H9 (cell line): Measurements from ENCODE around the gene RCAN2. TPM values are rescaled to one million over a fixed set of nuclear protein-coding genes. Genes with fewer than 3 reads are reported as not detected.

ENCODE experiments used
- DNase-seq: peaks from one replicate; pipeline ENCODE4 v3.0.0-alpha.2; 2017
- H2AFZ ChIP-seq: one replicate; pipeline ENCODE4 v1.6.1; 2013; ENCODE audit warnings: mild to moderate bottlenecking, low read length, control low read depth, moderate library complexity
- H2AK5ac ChIP-seq: 2 replicates; pipeline ENCODE4 v1.6.1; 2013; ENCODE audit warnings: low read length, control low read depth, mixed read lengths; ENCODE audit not compliant: insufficient read length
- H2BK120ac ChIP-seq: one replicate; pipeline ENCODE4 v1.6.1; 2013; ENCODE audit warnings: low read depth, mild to moderate bottlenecking, low read length, control low read depth, inconsistent platforms; ENCODE audit not compliant: poor library complexity, severe bottlenecking
- H2BK12ac ChIP-seq: 2 replicates; pipeline ENCODE4 v1.6.1; 2013; ENCODE audit warnings: low read length, control low read depth, mixed read lengths, low read depth; ENCODE audit not compliant: insufficient read length
- H2BK15ac ChIP-seq: 2 replicates; pipeline ENCODE4 v1.6.1; 2013; ENCODE audit warnings: low read depth, low read length, control low read depth
- H2BK20ac ChIP-seq: one replicate; pipeline ENCODE4 v1.6.1; 2013; ENCODE audit warnings: low read depth, mild to moderate bottlenecking, low read length, control low read depth, inconsistent platforms; ENCODE audit not compliant: poor library complexity, severe bottlenecking
- H2BK5ac ChIP-seq: 2 replicates; pipeline ENCODE4 v1.6.1; 2013; ENCODE audit warnings: low read length, control low read depth, mixed read lengths; ENCODE audit not compliant: insufficient read length
- H3K14ac ChIP-seq: 2 replicates; pipeline ENCODE4 v1.6.1; 2013; ENCODE audit warnings: low read length, control low read depth; ENCODE audit not compliant: insufficient read depth
- H3K18ac ChIP-seq: 2 replicates; pipeline ENCODE4 v1.6.1; 2013; ENCODE audit warnings: low read depth, mild to moderate bottlenecking, mixed read lengths, low read length, control low read depth; ENCODE audit not compliant: insufficient read length
- H3K23ac ChIP-seq: 2 replicates; pipeline ENCODE4 v1.6.1; 2013; ENCODE audit warnings: low read length, control low read depth, mixed read lengths, low read depth; ENCODE audit not compliant: insufficient read length
- H3K23me2 ChIP-seq: 2 replicates; pipeline ENCODE4 v1.6.1; 2013; ENCODE audit warnings: low read depth, mild to moderate bottlenecking, mixed read lengths, low read length, control low read depth; ENCODE audit not compliant: insufficient read length, poor library complexity, severe bottlenecking
- H3K27ac ChIP-seq: 2 replicates; pipeline ENCODE4 v1.5.1; 2013; ENCODE audit warnings: low read length, control low read depth, mixed read lengths, low read depth; ENCODE audit not compliant: insufficient read length
- H3K27me3 ChIP-seq: 2 replicates; pipeline ENCODE4 v1.6.1; 2013; ENCODE audit warnings: low read length, control low read depth, inconsistent platforms; ENCODE audit not compliant: insufficient read depth
- H3K4ac ChIP-seq: 2 replicates; pipeline ENCODE4 v1.6.1; 2013; ENCODE audit warnings: low read depth, mild to moderate bottlenecking, control low read depth, inconsistent platforms, low read length, moderate library complexity
- H3K4me1 ChIP-seq: 2 replicates; pipeline ENCODE4 v1.6.1; 2013; ENCODE audit warnings: low read length, control low read depth, inconsistent platforms; ENCODE audit not compliant: insufficient read depth
- H3K4me2 ChIP-seq: 2 replicates; pipeline ENCODE4 v1.6.1; 2013; ENCODE audit warnings: low read length, control low read depth, mixed read lengths; ENCODE audit not compliant: insufficient read length, insufficient read depth
- H3K56ac ChIP-seq: 2 replicates; pipeline ENCODE4 v1.6.1; 2013; ENCODE audit warnings: low read depth, mild to moderate bottlenecking, mixed read lengths, low read length, control low read depth; ENCODE audit not compliant: insufficient read length
- H3K79me1 ChIP-seq: 2 replicates; pipeline ENCODE4 v1.6.1; 2013; ENCODE audit warnings: low read depth, mild to moderate bottlenecking, moderate library complexity, low read length, control low read depth, inconsistent platforms; ENCODE audit not compliant: insufficient read depth, poor library complexity, severe bottlenecking
- H3K79me2 ChIP-seq: 2 replicates; pipeline ENCODE4 v1.6.1; 2013; ENCODE audit warnings: low read length, control low read depth, inconsistent platforms; ENCODE audit not compliant: insufficient read depth
- H3K9ac ChIP-seq: 2 replicates; pipeline ENCODE4 v1.6.1; 2013; ENCODE audit warnings: low read length, control low read depth, mixed read lengths; ENCODE audit not compliant: insufficient read length; ENCODE audit errors: extremely low read depth
- H3K9me3 ChIP-seq: one replicate; pipeline ENCODE4 v1.6.1; 2013; ENCODE audit warnings: low read depth, low read length, inconsistent platforms; ENCODE audit not compliant: control insufficient read depth
- H3T11ph ChIP-seq: one replicate; pipeline ENCODE4 v1.6.1; 2013; ENCODE audit warnings: mild to moderate bottlenecking, low read length, control low read depth, inconsistent platforms
- H4K20me1 ChIP-seq: one replicate; pipeline ENCODE4 v1.6.1; 2013; ENCODE audit not compliant: control insufficient read depth, insufficient read length, insufficient read depth
- H4K5ac ChIP-seq: 2 replicates; pipeline ENCODE4 v1.6.1; 2013; ENCODE audit warnings: low read depth, mild to moderate bottlenecking, mixed read lengths, low read length, control low read depth; ENCODE audit not compliant: insufficient read length
- H4K8ac ChIP-seq: replicated peaks from 2 replicates; pipeline ENCODE4 v1.6.1; 2013; ENCODE audit warnings: low read length, control low read depth, mixed read lengths, low read depth; ENCODE audit not compliant: insufficient read length
- H4K91ac ChIP-seq: 2 replicates; pipeline ENCODE4 v1.6.1; 2013; ENCODE audit warnings: low read depth, mild to moderate bottlenecking, moderate library complexity, mixed read lengths, low read length, control low read depth; ENCODE audit not compliant: insufficient read length
- H3K27ac Mint-ChIP-seq, 3 experiments: 2 replicates in 2 of 3; 3 replicates in 1 of 3; pipeline ENCODE4 v1.8.0; 2020 to 2021; ENCODE audit warnings: mixed read lengths in 3 of 3, mild to moderate bottlenecking in 1 of 3, moderate library complexity in 1 of 3
- H3K27me3 Mint-ChIP-seq: 2 replicates; pipeline ENCODE4 v1.8.0; 2021; ENCODE audit warnings: low read depth, mild to moderate bottlenecking, moderate library complexity, mixed read lengths
- H3K36me3 Mint-ChIP-seq, 3 experiments: 2 replicates in 2 of 3; 3 replicates in 1 of 3; pipeline ENCODE4 v1.8.0; 2020 to 2021; ENCODE audit warnings: low read depth in 3 of 3, mixed read lengths in 3 of 3; ENCODE audit not compliant: insufficient read depth in 1 of 3
- H3K4me1 Mint-ChIP-seq, 2 experiments: 2 replicates each; pipeline ENCODE4 v1.8.0; 2020; ENCODE audit warnings: mixed read lengths in 2 of 2
- H3K4me3 Mint-ChIP-seq, 2 experiments: 2 replicates in 1 of 2; 3 replicates in 1 of 2; pipeline ENCODE4 v1.8.0; 2020 to 2021; ENCODE audit warnings: mild to moderate bottlenecking in 2 of 2, mixed read lengths in 2 of 2, moderate library complexity in 1 of 2
- H3K9me3 Mint-ChIP-seq, 2 experiments: 2 replicates in 1 of 2; 3 replicates in 1 of 2; pipeline ENCODE4 v1.8.0; 2020; ENCODE audit warnings: mild to moderate bottlenecking in 2 of 2, mixed read lengths in 2 of 2, moderate library complexity in 1 of 2
- CTCF ChIP-seq: fragments of 200-600 bp; sonication (generic); conservative IDR thresholded peaks from 3 replicates; pipeline ENCODE4 v1.8.0; 2021; ENCODE audit warnings: antibody characterized with exemption, mild to moderate bottlenecking
- WGBS: extraction: QIAGEN DNeasy Blood & Tissue Kit; methylation state at CpG from one replicate; pipeline ENCODE4 v1.1.7; 2013; ENCODE audit warnings: missing lambda C conversion rate, low lambda C conversion rate, mixed read lengths; ENCODE audit not compliant: insufficient read length; ENCODE audit errors: extremely low coverage; 5-methylcytosine and 5-hydroxymethylcytosine counted together
- total RNA-seq: library from RNA; stranded (reverse); gene quantifications from 2 replicates; pipeline ENCODE4 v1.2.1, GENCODE V29; 2021

The RCAN2 gene
- total RNA-seq, 1 experiment from 2014 or later, result 3.0 TPM

DNA sequence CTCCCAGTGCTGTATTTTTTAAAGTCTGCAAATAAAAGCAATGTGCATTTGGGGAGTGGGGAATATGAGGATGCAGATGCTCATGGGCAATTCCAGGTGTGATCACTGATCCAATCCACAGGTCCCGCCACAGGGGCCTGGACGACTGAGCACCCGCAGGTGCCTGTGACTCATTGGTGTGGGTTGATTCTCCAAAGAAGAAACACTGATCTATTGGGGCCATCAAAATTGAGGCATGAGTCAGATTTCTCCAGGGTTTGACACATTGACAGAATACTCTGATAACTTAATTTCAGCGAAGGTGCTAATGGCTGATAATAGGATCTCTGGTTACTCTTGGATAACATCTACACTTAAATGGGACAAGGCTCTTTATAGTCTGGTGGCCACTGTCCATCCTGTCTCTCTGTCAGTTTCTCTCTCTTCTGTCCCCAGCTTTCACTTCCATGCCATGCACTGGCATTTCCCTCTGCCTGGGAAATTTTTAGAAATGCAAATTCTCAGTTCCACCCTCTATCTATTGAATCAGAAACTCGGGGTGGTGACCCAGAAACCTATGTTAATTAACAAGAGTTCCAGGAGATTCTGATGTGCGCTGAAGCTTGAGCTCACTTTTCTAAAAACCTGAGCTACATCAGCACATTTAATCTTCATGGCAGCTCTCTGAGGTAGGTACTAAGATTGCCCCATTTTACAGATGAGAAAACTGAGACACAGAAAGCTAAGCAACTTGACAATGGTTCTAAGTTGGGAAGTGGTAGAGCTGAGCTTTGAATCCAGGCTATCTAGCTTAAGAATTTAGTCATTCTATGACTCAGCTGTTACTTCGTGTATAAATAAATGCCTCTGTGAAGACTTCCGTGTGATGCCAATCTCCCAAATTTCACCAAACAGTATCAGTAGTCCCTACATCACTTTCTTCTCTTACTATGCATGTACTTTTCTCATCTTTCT lies 10.2 kb upstream of the RCAN2 start:
- H4K8ac ChIP-seq, result no peak overlapping the region
- H2BK12ac ChIP-seq, result no peak overlapping the region
- Mint-ChIP-seq H3K36me3 (no peaks in the 10 kb centered on the region), H3K4me3 (no peak overlapping the region), H3K9me3 (no peaks in the 10 kb centered on the region), H3K4me1 (no peaks in the 10 kb centered on the region), H3K27ac (no peak overlapping the region), H3K27me3 (no peaks in the 10 kb centered on the region)
- no peak overlapping the region for H3T11ph ChIP-seq
- H4K91ac ChIP-seq, result no peak overlapping the region
- no peaks in the 10 kb centered on the region for H3K79me1 ChIP-seq
- H3K14ac ChIP-seq, result no peak overlapping the region
- DNase-seq, result no peak
- no peaks in the 10 kb centered on the region; the same call in 1 of the 2 replicates for H3K79me2 ChIP-seq
- no peak overlapping the region for H3K18ac ChIP-seq
- H2AK5ac ChIP-seq, result no peak overlapping the region
- no peak overlapping the region for H2BK5ac ChIP-seq
- no CpG with 5 or more reads among the region's 8 CpGs for WGBS
- TF ChIP-seq CTCF, result no peak
- no peak overlapping the region for H2BK120ac ChIP-seq
- no peaks in the 10 kb centered on the region for H3K4me1 ChIP-seq
- no peaks in the 10 kb centered on the region for H3K9me3 ChIP-seq
- no peak overlapping the region; the same call in 1 of the 2 replicates for H2BK15ac ChIP-seq
- no peak overlapping the region for H2BK20ac ChIP-seq
- H3K4me2 ChIP-seq, result no peak overlapping the region
- H3K27ac ChIP-seq, result no peak overlapping the region
- no peaks in the 10 kb centered on the region for H3K27me3 ChIP-seq
- H3K4ac ChIP-seq, result no peak overlapping the region
- H4K5ac ChIP-seq, result no peak overlapping the region
- H4K20me1 ChIP-seq, result no peaks in the 10 kb centered on the region
- H3K23ac ChIP-seq, result no peak overlapping the region
- no peaks in the 10 kb centered on the region for H3K23me2 ChIP-seq
- H3K56ac ChIP-seq, result no peak overlapping the region
- no peak overlapping the region for H3K9ac ChIP-seq
- no peak overlapping the region for H2AFZ ChIP-seq
